ENCODE measurements around the gene CCN2.

The CCN2 gene, protein sequence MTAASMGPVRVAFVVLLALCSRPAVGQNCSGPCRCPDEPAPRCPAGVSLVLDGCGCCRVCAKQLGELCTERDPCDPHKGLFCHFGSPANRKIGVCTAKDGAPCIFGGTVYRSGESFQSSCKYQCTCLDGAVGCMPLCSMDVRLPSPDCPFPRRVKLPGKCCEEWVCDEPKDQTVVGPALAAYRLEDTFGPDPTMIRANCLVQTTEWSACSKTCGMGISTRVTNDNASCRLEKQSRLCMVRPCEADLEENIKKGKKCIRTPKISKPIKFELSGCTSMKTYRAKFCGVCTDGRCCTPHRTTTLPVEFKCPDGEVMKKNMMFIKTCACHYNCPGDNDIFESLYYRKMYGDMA

DNA sequence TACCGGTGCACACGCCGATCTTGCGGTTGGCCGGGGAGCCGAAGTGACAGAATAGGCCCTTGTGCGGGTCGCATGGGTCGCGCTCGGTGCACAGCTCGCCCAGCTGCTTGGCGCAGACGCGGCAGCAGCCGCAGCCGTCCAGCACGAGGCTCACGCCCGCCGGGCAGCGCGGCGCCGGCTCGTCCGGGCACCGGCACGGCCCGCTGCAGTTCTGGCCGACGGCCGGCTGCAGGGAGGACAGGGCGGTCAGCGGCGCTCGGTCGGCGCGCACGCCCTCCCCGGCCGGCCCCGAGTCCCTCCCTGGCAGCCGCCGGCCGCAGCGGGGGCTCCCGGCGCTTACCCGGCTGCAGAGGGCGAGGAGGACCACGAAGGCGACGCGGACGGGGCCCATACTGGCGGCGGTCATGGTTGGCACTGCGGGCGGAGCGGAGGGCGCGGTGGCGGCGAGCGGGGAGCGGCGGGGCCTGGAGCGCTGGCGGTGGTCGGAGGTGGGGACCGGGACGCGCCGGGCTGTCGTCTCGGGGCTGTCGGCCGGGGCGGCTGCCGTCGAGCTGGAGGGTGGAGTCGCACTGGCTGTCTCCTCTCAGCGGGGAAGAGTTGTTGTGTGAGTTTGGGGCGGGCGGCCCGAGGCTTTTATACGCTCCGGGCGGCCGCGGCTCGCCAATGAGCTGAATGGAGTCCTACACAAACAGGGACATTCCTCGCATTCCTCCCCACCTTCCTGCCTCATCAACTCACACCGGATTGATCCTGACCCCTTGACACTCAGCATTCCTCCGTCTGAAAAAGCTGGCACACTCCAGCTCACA is at the start of gene CCN2:
CCN2 (minus strand) TSS at position 606 of the 809 bp plus-strand sequence; CDS start at position 406, 200 bp downstream.
- no peaks in the 10 kb centered on the region for H3K27me3 ChIP-seq (ENCODE audit: insufficient read depth, low read length)
- H2AFZ ChIP-seq (ENCODE audit: low read depth, low read length), result no peak within 1 kb of the TSS
- H3K9me3 ChIP-seq (ENCODE audit: low read length), result no peaks in the 10 kb centered on the region
- H3K4me3 ChIP-seq (ENCODE audit: low read length), result peak within 1 kb of the TSS; percentile 84
- H3K4me1 ChIP-seq (ENCODE audit: insufficient read depth, low read length), result peaks cover 62% of the 10 kb centered on the region
- H3K36me3 ChIP-seq (ENCODE audit: insufficient read depth, low read length), result peaks cover 32% of the 10 kb centered on the region

DNA sequence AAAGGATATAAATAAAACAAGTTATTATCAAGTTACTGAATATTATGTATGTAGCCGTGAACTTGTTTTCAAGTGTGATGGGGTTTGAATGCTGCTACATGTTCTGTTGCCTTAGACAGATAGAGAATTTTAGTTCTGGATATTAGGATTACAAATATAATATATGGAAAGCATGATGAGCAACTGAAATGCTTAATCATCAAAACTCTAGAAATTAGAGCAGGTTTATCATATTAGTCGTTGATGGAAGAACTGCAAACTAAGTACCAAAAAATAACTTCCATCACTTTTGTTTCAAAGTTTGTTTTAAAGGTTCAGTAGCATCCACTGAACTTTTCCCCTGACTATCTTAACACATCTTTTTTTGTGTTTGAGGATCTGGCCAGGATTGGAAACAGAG is 49.1 kb upstream of the CCN2 start:
- H3K4me3 ChIP-seq (ENCODE audit: low read length), result no peak overlapping the region
- H3K9me3 ChIP-seq (ENCODE audit: low read length), result peaks cover 6% of the 10 kb centered on the region
- no peaks in the 10 kb centered on the region for H3K4me1 ChIP-seq (ENCODE audit: insufficient read depth, low read length)
- H3K27me3 ChIP-seq (ENCODE audit: insufficient read depth, low read length), result no peaks in the 10 kb centered on the region
- no peaks in the 10 kb centered on the region for H3K36me3 ChIP-seq (ENCODE audit: insufficient read depth, low read length)
- H2AFZ ChIP-seq (ENCODE audit: low read depth, low read length), result no peak overlapping the region

DNA sequence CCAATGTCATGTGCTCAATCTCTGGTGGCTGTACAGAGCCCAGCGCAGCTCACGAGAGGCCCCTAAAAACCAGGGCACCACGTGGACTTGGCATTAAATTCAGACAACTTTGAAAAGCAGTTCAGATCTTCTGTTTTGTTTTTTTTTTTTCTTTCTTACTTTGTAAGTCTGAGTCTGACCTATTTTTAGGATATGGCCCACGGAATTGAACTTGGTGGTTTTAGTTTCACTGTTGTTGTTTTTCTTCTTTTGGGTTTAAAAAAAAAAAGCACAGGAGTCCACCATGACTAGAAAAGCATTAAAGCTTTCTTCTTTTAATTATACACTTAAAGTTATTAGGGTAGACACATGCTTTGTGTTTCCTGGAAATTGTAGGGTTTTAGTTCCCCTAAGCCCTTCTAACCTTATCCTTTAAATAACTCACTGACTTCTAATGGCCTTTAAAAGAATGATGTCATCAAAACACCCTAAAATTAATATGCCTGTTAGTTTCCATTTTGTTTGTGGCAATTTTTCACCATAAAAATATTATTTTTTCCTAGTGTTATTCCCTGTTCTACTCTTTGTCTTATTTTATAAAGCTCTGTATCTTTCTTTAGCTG is 48.5 kb upstream of the CCN2 start:
- no peak overlapping the region for H2AFZ ChIP-seq (ENCODE audit: low read depth, low read length)
- no peak overlapping the region for H3K4me3 ChIP-seq (ENCODE audit: low read length)
- no peaks in the 10 kb centered on the region for H3K27me3 ChIP-seq (ENCODE audit: insufficient read depth, low read length)
- peaks cover 6% of the 10 kb centered on the region for H3K9me3 ChIP-seq (ENCODE audit: low read length)
- no peaks in the 10 kb centered on the region for H3K36me3 ChIP-seq (ENCODE audit: insufficient read depth, low read length)
- no peaks in the 10 kb centered on the region for H3K4me1 ChIP-seq (ENCODE audit: insufficient read depth, low read length)

DNA sequence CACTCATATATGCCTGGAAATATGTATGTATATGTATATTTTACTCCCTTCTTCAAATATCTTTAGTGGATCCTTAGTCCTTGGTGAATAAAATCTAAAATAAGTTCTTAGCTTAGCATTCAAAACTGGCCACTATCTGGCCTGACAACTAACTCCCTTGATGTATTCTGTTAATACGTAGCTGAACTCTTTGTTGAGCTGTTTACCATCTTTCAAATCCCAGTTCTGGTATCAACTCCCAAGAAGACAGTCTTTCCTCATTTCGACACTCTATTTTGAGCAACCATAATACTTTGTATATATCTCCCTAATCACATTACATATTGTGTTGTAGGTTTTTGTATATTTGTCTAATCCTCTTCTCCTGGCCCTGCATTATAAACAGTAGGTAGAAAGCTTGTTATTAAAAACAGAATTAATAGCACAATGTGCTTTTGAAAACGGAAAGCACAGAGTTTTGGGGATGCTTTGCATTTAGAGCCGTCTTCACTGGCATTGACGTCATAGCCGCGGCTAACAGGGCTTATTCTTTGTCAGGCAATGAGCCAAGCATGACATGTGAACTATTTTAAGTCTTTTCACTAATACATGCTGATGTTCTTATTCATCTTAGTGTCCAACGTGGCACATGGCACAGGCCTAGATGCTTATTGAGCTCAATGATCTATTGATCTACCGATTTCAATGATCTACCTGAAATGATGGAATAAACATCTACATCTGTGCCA is 47.2 kb upstream of the CCN2 start:
- Histone ChIP-seq H3K4me3 (ENCODE audit: low read length) (no peak overlapping the region), H3K36me3 (ENCODE audit: insufficient read depth, low read length) (no peaks in the 10 kb centered on the region)

DNA sequence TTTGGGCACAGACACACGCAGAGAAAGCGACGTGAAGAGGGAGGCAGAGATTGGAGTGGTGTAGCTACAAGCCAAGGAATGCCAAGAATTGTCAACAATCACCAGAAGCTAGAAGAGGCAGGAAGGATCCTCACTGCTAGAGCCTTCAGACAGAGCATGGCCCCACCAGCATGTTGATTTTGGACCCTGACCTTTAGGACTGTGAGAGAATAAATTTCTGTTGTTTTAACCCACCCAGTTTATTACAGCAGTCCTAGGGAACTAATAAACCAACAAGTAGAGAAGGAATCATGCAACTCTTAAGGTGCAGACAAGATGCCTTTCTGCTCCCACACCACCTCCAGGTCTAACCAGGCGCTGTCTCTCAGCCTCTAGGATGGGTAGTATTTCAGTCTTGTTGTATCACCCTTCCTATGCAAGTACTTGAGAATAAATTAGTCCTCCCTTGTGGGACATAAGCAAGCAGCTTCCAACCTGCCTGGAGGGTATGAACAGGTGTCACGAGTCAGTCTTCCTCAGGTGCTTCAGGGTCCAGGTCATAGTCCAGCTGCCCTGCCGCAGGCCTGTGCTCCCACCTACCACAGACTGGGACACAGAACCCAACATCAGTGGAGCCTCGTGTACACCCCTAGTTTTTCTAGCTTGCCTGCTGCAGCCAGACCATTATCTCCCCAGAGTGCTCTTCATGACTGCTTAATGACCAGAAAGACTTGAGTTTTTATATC is 46.4 kb upstream of the CCN2 start:
- H2AFZ ChIP-seq (ENCODE audit: low read depth, low read length), result no peak overlapping the region
- no peaks in the 10 kb centered on the region for H3K36me3 ChIP-seq (ENCODE audit: insufficient read depth, low read length)
- H3K4me3 ChIP-seq (ENCODE audit: low read length), result no peak overlapping the region
- no peaks in the 10 kb centered on the region for H3K27me3 ChIP-seq (ENCODE audit: insufficient read depth, low read length)
- no peaks in the 10 kb centered on the region for H3K4me1 ChIP-seq (ENCODE audit: insufficient read depth, low read length)
- no peaks in the 10 kb centered on the region for H3K9me3 ChIP-seq (ENCODE audit: low read length)

More for the DNA sequence above, 47.2 kb upstream of the CCN2 start:
- Histone ChIP-seq H3K4me1 (ENCODE audit: insufficient read depth, low read length) (no peaks in the 10 kb centered on the region), H2AFZ (ENCODE audit: low read depth, low read length) (no peak overlapping the region), H3K9me3 (ENCODE audit: low read length) (peaks cover 2% of the 10 kb centered on the region), H3K27me3 (ENCODE audit: insufficient read depth, low read length) (no peaks in the 10 kb centered on the region)

DNA sequence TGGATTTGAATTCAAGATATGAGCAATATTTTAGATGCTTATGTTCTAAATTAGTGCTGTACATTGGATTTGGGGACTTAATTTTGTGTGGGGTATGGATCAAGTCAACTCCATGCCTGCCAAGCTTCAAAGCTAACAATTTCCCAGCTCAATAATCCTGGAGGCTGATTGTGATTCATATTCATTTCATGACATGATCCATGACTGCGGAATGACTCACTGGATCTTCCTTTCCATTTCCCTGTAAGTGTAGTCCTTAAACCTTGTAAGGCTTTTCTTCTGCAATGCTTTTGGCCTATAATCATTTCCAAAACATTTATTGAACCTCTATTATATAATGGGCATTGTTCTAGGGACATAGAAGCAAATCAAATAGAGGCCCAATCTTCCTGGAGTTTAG is 44.7 kb upstream of the CCN2 start:
- no peaks in the 10 kb centered on the region for H3K27me3 ChIP-seq (ENCODE audit: insufficient read depth, low read length)
- H3K4me3 ChIP-seq (ENCODE audit: low read length), result no peak overlapping the region

DNA sequence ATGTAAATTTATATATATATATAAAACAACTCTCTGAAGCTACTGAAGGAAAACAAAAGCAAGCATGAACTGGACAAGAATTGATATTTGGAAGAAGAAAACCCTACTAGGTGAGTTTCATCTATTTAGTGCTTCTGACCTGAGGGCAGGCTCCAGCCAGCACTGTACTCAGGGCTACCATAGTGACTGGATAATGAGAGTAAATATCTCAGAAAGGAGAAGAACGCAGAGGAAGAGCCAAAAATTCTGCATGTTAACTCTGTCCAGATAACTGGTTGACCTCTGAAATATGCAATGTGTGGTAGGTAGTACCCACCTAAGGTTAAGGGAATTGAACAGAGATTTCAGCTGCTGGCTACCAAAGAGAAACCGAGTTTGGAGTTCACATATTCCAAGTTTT is 41.4 kb upstream of the CCN2 start:
- Histone ChIP-seq H2AFZ (ENCODE audit: low read depth, low read length) (no peak overlapping the region), H3K4me1 (ENCODE audit: insufficient read depth, low read length) (no peaks in the 10 kb centered on the region), H3K27me3 (ENCODE audit: insufficient read depth, low read length) (no peaks in the 10 kb centered on the region), H3K9me3 (ENCODE audit: low read length) (no peaks in the 10 kb centered on the region), H3K36me3 (ENCODE audit: insufficient read depth, low read length) (no peaks in the 10 kb centered on the region), H3K4me3 (ENCODE audit: low read length) (no peak overlapping the region)

More for the DNA sequence above, 44.7 kb upstream of the CCN2 start:
- Histone ChIP-seq H2AFZ (ENCODE audit: low read depth, low read length) (no peak overlapping the region), H3K9me3 (ENCODE audit: low read length) (no peaks in the 10 kb centered on the region), H3K4me1 (ENCODE audit: insufficient read depth, low read length) (no peaks in the 10 kb centered on the region), H3K36me3 (ENCODE audit: insufficient read depth, low read length) (no peaks in the 10 kb centered on the region)

DNA sequence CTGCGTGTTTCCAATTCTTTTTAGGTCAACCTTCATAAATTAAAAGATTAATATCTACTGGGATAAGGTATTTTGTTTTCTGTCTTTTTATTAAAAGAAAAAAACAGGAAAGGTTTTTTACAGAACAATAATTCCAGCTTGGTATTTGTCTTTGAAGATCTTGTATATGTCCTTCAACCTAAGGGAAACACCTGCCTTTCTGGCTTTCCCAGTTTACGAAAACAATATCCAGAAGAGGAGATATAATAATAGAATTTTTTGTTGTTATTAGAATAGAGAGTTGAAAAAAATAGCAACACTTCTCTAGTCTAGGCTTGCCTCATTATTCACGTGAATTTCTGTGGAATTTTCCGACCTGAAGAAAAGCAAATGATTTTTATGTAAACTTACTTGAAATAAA is 37.9 kb upstream of the CCN2 start:
- H3K4me3 ChIP-seq (ENCODE audit: low read length), result no peak overlapping the region
- no peak overlapping the region for H2AFZ ChIP-seq (ENCODE audit: low read depth, low read length)
- no peaks in the 10 kb centered on the region for H3K9me3 ChIP-seq (ENCODE audit: low read length)
- no peaks in the 10 kb centered on the region for H3K27me3 ChIP-seq (ENCODE audit: insufficient read depth, low read length)
- no peaks in the 10 kb centered on the region for H3K4me1 ChIP-seq (ENCODE audit: insufficient read depth, low read length)
- H3K36me3 ChIP-seq (ENCODE audit: insufficient read depth, low read length), result no peaks in the 10 kb centered on the region

DNA sequence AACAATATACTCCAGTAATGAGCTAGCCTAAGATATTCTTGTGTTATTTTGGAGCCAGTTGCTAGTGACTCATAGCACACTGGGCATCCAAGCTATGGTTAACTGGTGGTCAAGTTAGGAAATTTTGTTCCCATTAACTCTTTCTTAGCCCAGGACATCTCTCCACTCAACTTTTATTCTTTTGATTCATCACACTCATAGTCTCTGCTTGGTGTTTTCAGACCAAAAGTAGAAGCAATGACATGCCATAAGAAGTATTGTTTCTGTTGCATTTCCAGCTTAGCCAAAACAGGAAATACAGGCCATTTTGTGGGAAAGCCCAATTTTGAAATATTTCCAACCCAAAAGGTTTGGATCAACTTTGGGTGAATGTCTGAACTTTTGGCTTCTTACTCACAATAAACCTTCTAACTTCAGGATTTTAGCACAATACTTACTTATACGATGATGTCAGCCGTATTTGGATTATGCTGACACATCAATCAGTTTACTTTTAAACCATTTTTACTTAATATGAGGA is 31.6 kb upstream of the CCN2 start:
- Histone ChIP-seq H3K36me3 (ENCODE audit: insufficient read depth, low read length) (no peaks in the 10 kb centered on the region), H3K9me3 (ENCODE audit: low read length) (no peaks in the 10 kb centered on the region), H2AFZ (ENCODE audit: low read depth, low read length) (no peak overlapping the region), H3K4me1 (ENCODE audit: insufficient read depth, low read length) (no peaks in the 10 kb centered on the region), H3K27me3 (ENCODE audit: insufficient read depth, low read length) (no peaks in the 10 kb centered on the region), H3K4me3 (ENCODE audit: low read length) (no peak overlapping the region)

DNA sequence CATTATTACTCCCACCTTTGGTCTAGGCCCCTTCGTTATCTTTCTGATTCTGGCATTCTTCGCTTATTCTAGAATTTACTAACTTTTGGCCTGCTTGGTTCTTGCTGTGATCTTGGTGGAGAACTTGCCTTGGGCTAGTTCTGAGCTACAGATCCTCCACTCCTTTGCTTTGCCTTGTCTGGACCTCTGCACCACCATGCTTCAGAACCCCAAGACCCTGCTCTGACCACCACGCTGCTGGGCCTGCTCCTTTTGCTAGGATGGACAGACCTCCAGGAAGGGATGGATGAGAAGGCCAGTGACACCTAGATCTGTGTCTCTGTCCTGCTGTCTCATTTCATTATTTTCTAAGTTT is 30.4 kb upstream of the CCN2 start:
- Histone ChIP-seq H3K36me3 (ENCODE audit: insufficient read depth, low read length) (no peaks in the 10 kb centered on the region), H3K27me3 (ENCODE audit: insufficient read depth, low read length) (no peaks in the 10 kb centered on the region), H3K9me3 (ENCODE audit: low read length) (no peaks in the 10 kb centered on the region), H2AFZ (ENCODE audit: low read depth, low read length) (no peak overlapping the region), H3K4me3 (ENCODE audit: low read length) (no peak overlapping the region), H3K4me1 (ENCODE audit: insufficient read depth, low read length) (peaks cover 9% of the 10 kb centered on the region)

DNA sequence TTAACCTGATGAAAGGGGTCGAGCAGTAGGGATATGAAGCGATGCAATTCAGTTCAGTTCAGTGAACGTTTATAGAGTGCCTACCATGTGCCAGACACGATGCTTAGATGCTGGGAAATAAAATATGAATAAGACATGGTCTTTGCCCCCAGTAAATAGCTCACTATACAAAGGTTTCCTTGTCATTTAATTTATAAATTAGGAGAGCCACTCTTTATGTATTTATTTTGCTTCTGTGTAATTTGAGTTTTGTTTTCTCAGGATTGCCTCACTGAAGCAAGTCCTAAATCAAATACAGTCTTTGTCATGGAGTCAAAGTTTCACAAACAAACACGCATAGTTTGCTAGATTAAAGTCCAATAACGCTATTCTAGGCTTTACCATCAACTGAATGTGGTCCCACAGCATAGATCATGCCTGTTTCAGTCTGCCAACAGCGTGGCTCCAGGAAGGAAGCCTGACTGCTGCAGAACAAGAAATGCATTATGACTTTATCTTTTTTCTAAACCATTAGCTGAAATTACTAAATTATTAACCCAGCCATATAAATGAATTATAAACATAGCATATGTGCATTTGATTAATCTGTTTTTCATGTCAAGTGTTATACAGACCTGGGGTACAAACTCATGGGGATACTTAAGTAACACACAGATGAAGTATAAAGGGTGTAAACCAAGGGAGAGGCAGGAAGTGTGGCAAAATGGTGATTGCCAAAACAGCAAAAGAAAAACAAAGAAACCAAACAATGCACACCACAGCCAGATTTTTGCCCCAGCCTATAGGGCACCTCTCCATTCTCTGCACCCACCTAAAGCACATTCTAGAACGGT is 29.8 kb upstream of the CCN2 start:
- Histone ChIP-seq H3K9me3 (ENCODE audit: low read length) (no peaks in the 10 kb centered on the region), H3K27me3 (ENCODE audit: insufficient read depth, low read length) (no peaks in the 10 kb centered on the region), H3K36me3 (ENCODE audit: insufficient read depth, low read length) (no peaks in the 10 kb centered on the region), H3K4me1 (ENCODE audit: insufficient read depth, low read length) (peaks cover 14% of the 10 kb centered on the region), H3K4me3 (ENCODE audit: low read length) (no peak overlapping the region), H2AFZ (ENCODE audit: low read depth, low read length) (no peak overlapping the region)
